Measurements from ENCODE around the gene LIAS.
"Not testable (repeated sequence)": the region's sequence is repeated elsewhere in the genome, so short reads cannot be mapped to it uniquely, and the experiment has no call there.

LIAS gene

DNA sequence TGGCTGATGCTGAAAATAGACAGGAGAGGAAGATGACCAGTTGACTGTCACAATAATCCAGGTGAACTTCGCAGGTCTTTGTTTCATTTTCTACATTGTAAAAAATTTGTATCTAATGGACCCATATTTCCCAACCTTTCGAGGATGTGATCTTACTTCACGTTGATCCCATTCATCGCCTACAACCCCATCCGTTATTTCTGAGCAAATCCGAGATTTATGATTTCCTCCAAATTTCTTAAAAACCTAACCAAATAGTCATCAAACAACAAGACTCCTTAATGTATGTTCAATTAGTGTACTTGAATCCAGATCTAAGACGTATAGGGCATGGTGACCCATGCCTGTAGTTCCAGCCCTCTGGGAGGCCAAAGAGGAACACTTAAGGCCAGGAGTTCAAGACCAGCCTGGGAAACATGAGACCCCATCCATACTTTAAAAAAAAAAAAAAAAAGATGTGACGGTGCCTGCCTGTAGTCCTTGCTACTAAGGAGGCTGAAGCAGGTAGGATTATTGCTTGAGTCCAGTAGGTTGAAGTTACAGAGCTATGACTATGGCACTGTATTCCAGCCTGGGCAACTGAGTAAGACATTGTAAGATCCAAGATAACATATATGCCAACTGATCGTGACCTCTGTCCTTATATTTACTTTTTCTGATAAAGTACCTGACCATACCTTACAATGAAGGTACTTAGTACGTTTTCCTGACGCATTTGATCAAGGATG is 5.8 kb upstream of the LIAS start:
- DNase-seq (ENCODE audit: low spot score), result no peak

DNA sequence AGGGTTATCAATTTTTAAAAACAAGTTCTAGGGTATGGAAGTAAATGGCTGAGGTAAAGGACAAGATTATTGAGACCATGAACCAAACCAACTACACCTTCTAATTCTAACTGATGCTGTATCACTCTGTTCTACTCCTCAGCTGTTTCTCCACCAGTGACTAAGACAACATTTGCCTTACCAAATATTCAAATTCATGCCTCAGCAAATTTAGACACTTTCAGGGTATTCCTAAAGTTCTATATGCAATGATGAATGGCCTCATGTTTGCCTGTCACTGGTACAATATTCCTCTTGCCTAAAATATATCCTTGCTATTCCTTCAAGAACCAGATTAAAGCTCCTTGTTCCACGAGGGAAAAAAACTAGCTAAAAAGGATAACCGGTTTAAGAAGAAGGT is 5.1 kb upstream of the LIAS start:
- DNase-seq (ENCODE audit: low spot score), result no peak

DNA sequence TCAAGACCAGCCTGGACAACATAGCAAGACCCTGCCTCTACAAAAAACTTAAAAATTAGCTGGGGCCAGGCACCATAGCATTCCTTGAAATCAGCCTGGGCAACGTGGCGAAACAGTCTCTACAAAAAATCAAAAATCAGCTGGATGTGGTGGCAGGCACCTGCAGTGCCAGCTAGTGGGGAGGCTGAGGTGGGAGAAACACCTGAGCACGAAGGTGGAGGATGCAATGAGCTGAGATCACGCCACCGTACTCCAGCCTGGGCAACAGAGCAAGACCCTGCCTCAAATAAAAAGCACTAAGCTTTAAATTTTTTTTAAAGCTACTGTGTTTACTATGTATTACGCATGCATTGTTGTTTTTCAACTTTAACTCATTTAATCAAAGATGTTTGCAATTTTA is 3.4 kb upstream of the LIAS start:
- no peak for DNase-seq (ENCODE audit: low spot score)

DNA sequence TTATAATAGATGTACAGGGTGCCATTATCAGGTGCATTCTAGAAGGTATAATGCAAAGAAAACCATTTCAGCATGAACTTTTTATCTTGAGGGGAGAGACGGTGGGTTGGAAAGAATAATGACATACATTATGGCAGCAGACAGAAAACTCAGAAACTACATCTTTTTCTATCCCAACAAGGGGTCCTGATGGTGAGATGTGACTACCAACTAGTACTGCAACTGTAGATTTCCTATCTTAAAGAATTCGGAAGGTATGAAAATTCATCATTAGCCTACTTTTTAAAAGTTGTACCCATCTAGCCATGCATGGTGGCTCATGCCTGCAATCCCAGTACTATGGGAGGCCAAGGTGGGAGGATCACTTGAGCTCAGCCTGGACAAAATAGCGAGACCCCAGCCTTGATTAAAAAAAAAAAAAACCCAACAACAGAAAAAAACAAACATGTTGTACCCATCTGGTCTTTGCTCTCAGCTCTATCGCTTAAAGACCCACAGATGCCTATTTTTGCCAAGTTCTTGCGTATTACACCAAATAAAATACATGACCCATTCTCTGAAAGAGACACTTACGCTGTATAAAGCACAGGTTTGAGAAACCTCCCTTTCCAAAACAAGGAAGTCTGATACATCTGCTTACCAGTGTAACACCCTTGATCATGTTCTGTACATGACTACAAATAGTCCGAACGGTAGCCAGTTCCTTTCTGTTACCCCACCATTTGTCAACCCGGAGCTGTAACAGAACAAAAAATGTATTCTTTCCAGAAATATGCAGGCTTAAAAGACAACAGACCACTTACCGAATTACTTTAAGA is 1.7 kb upstream of the LIAS start:
- no peak for DNase-seq (ENCODE audit: low spot score)

DNA sequence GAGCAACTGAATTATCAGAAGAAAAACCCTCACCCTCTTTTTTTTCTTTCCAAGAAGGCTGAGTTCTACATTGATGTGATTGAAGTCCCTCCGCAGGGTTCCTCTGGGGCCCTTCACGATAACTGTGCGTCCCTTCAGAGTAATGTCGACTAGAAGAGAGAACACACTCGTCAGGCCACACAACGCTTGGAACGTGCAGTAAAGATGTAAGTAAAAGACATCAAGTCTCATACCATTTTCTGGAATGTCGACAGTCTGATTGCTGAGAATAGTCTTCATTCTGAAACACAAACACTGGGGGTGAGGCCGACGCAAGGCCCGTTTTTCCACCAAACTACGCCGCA is 723 bp upstream of the LIAS start:
- DNase-seq (ENCODE audit: low spot score), result not testable (repeated sequence)

DNA sequence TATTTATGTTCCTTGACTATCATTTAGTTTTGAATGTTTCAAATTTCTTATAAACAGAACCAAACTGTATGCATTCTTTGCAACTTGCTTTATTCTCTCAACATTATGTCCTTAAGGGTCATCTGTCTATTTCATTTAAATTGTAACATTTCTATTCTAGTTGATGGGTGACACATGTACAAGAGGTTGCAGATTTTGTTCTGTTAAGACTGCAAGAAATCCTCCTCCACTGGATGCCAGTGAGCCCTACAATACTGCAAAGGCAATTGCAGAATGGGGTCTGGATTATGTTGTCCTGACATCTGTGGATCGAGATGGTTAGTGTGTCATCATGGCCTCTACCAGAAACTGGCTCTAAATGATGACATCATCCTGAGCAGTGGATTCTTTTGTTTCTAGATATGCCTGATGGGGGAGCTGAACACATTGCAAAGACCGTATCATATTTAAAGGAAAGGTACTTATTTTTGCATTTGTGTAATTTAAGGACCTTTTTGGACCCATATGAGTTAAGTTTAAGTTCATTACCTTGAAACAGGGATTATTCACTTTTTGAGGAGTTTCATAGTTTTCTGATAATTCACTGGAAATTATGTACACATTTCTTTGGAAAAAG is 6.1 kb downstream of the LIAS start:
- peak; percentile 47 for DNase-seq (ENCODE audit: low spot score)

DNA sequence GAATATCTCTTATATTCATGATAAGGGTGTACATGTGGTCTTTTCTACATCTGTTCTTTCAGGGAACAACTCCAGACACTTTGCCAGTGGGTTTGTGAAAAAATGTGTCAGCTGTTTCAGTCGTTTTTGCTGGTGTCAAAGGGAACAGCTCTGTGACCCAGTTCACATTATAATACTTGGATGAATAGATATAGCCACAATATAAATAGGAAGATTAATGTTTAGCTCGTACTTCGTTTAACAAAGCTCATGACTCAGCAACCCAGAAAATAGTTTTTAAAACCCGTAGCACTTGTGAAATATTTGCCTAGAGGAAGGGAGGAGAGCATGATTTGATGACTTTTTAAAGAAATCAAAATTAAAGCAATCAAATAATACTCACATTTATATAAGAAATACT is 7.9 kb downstream of the LIAS start:
- no peak for DNase-seq (ENCODE audit: low spot score)

DNA sequence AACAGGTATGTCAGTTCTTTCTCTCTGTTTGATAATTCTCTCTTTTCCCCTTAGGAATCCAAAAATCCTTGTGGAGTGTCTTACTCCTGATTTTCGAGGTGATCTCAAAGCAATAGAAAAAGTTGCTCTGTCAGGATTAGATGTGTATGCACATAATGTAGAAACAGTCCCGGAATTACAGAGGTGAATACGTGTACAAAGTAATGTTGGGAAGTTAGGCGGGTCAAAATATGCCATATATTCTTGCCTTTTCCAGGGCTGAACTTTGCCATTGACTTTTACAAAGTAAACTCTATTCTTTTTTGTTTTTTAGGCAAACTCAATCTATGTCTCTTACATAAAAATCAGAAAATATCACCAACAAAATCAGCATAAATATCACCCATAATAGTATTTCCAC is 8.6 kb downstream of the LIAS start:
- DNase-seq (ENCODE audit: low spot score), result no peak

DNA sequence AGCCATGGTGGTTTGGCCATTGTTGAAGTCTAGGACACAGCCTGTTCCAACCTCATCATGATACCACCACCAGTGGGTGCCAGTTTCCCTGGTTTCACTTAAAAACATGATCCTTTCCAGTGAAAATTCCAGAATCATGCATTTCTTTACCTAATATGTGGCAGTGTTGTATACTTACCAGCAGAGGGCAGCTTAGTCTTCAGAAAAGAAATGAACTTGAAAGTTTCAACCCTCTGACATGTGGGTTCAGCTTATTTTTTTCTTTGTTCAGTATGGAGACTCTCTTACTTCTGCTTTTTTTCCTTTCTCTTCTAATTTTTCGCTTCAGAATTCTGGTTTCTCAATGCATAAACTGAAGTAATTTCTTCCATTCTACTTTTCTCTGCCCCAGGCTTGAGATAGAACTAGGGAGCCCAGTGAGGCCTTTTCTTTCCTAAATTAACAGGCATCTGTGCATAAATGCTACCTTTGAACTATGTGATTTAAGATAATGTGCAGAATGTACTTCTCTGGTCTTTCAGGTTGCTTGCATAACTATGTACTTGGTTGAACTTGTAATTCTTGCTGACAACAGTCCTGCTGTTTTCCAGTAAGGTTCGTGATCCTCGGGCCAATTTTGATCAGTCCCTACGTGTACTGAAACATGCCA is 10.7 kb downstream of the LIAS start:
- peak; percentile 49 for DNase-seq (ENCODE audit: low spot score)

DNA sequence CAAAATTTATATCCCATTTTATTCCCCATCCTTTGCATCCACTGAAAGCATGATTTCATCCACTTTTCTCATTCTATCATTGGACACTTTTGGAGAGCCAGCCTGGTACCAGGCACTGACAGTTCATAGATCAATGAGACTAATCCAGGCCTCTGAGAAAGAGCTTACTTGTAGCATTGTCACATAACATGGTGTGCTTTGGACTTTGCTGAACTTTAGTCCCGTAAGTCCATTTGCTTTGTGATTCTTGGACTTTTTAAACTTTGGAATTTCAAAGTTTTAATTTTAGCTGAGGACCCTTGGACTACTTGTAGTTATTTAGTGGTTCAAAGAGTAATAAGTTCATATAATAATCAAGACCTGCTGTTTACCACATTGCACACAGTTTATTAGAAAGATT is 11.5 kb downstream of the LIAS start:
- no peak for DNase-seq (ENCODE audit: low spot score)

DNA sequence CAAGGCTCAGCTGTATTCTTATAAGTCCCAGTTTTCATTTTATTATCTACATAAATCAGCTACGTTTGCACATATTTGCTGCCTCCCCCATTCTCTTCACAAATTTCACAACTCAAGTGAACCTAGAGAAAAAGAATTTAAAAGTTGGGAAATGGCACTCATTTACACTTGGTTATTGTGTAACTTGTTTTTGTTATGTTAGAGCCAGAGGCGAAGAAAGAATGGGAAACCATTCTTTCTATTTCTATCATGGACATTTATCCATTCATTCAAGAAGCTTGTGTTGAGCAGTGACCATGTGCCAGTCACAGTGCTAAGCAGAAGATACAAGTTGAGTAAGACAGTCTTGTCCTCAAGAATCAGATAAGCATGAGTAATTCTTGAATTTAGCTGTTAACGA is 13.5 kb downstream of the LIAS start:
- DNase-seq (ENCODE audit: low spot score), result no peak

DNA sequence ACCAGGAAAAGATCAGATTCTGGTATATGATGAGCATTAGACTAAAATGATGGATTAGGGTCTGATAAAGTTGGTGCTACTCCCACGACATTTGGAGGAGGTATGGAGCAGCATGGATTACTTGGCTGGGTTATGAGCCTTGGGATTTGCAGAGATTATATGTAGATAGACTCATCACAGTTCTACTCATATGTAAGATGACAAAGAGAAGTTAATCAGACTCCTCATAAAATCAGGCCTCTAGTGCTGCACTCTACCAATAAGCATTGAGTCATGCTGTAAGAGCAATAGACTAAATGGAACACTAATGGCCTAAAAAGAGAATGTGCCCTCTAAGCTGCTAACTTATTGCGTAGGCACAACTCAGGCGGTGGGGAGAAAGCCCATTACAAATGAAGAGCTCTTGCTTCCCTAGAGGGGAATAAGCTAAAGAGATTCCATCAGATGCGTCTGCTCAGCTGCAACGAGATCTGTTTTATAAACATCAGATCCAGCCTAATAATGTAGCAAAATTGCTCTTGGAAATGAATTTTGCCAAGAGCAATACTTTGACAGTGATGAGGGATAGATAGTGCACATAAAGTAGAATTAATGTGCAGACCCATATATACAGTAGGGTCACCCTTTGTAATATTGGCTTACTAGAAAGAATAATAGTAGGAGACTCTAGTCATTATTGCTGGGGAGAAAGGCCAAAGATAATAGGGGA is 17.5 kb downstream of the LIAS start:
- DNase-seq (ENCODE audit: low spot score), result no peak

DNA sequence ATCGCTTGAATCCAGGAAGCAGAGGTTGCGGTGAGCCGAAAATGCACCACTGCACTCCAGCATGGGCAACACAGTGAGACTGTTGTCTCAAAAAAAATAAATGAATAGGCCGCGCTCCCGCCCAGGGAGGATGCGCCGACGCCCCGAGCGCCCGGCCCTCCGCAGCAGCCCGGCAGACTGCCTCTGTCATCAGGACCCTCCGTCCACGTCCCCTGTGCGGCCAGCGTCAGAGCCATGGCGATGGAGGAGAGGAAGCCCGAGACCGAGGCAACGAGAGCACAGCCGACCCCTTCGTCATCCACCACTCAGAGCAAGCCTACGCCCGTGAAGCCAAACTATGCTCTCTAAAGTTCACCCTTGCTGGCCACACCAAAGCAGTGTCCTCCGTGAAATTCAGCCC is 21.4 kb downstream of the LIAS start:
- no peak for DNase-seq (ENCODE audit: low spot score)

DNA sequence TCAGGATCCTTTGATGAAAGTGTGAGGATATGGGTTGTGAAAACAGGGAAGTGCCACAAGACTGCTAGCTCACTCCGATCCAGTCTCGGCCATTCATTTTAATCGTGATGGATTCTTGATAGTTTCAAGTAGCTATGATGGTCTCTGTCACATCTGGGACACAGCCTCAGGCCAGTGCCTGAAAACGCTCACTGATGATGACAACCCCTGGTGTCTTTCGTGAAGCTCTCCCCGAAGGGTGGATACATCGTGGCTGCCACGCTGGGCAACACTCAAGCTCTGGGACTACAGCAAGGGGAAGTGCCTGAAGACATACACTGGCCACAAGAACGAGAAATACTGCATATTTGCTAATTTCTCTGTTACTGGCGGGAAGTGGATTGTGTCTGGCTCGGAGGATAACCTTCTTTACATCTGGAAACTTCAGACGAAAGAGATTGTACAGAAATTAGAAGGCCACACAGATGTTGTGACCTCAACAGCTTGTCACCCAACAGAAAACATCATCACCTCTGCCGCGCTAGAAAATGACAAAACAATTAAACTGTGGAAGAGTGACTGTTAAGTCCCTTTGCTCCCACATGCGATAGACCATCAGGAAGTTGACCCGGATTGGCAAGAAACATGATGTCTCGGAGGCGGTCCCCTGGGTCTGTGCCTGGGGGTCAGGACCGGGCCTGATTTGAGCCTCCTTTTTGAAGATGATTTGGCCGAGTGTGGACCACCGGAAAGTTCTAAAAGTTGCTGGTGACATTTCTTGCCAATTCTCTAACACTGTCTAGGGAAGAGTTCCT is 22.2 kb downstream of the LIAS start:
- DNase-seq (ENCODE audit: low spot score), result no peak

DNA sequence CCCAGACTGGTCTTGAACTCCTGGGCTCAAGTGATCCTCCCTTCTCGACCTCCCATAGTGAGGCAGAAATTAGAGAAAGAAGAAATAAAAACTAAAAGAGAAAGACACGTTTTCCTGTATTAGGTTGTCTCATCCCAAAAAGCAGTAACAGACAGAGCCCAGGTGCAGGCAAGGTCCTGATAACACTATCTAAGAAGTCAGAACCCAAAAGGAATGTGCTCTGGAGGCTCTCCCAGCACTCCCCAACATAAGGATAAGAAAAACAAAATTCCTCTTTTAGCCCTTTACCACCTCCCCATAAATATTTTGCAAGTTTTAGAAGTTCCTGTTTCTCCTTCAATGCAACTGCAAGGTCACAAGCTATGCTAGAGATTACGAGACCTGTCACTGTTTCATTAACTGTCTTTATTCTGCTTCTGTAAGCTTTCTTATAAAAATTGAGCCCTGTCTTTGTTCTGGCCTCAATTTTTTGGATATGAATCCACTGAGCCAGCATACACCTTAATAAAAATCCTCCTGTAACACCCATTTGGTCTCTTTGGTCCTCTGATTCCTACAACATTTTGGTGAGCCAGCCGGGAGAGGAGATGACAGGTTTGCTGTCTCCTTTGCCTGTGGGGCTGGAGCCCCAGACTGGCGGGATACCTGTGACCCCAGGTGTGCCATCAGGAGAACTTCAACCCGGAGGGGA is 25.9 kb downstream of the LIAS start:
- no peak for DNase-seq (ENCODE audit: low spot score)

DNA sequence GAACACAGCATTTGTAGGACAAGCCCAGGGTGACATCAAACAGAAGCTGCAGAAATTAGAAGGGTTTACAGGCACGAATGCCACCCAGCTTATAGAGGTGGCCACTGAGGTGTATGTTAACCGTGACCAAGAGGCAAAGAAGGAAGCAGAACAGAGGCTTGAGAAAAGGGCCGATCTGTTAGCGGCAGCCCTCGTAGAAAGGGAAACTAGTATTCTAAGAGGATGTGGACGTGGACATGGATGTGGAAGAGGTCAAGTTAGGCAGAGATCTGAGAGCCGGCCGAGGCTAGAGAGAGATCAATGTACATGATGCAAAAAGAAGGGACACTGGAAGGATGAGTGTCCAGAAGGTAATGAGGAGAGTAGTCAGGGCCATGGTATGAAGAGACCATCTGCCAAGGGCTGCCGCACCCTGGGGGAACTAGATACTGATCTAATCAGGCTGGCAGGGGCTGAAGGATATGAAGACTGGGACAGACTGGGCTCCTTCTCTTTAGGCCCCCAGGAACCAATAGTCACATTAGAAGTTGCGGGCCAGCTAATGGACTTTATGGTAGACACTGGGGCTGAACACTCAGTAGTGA is 27.5 kb downstream of the LIAS start:
- DNase-seq (ENCODE audit: low spot score), result no peak

DNA sequence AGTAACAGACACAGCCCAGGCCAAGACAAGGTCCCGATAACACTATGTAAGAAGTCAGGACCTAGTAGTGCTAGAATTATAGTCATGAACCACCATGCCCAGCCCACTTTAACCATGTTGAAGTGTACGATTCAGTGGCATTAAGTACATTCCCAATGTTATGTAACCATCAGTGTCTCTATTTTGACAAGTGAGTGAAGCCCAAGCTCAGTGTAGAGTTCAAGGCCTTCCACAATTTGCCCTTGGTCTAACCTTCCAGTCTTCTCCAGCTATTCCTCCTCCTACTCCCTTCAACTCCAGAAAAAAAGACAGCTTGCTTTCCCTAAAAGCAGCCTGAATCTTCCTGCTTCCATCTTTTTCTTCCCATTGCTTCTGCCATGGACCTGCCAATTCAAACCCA is 31.5 kb downstream of the LIAS start:
- no peak for DNase-seq (ENCODE audit: low spot score)

DNA sequence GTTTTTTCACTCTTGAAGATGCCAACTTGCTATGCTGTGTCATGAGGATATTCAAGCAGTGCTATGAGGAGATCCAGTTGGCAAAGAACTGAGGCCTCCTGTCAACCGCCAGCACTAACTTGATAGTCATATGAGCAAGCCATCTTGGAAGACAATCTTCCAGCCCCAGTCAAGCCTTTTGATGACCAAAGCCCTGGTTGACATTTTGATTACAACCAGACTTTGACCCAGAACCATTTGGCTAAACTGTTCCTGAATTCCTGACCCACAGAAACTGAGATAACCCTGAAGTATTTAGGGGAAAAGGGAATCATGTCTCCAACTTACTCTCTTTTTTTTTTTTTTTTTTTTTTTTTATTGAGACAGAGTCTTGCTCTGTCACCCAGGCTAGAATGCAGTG is 35.5 kb downstream of the LIAS start:
- DNase-seq (ENCODE audit: low spot score), result no peak

DNA sequence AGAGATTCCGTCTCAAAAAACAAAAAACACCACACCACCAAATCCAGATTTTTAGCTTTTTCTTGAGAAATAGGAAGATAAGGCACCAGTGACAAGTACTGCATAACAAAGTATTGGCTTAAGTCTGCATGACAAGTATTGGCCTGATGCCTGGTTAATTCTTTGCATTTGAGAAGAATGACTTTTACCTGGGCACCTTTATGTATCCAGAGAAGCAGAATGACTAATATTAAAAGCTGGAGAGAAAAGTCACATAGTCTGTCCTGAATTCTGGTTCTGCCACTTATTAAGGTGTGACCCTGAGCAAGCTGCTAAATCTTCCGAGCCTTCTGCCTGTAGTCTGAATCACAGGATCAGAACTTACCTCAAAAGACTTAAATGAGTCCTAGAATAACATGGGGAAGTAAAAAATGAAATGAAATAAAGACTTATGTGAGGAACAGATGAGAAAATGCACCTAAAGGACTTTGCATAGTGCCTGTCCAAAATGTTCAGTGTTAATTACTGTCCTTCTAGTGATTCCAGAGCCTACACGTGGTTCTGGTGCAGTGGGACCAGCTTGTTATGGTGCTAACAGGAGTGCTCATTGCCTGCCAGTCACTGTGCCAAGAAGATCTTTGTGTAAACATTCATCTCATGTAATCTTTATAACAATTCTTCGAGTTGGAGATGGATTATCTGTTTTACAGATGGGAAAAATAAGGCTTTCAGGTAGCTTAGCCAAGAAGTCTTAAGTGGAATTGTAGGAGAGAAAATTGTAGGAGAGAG is 36.8 kb downstream of the LIAS start:
- no peak for DNase-seq (ENCODE audit: low spot score)

Data from activated CD4-positive, alpha-beta T cell treated with anti-CD3 and anti-CD28 coated beads, Interleukin-2, Interleukin-4, amounts not matched to agents 100 ng/mL and 50 ng/mL, durations not matched to agents 16 hours and 8 hours (primary cell).